GM19395 (cell line): ENCODE measurements around the gene OR7A5.
"Not testable (repeated sequence)": the region's sequence is repeated elsewhere in the genome, so short reads cannot be mapped to it uniquely, and the experiment has no call there.

Experiments
- ATAC-seq: cut with Tn5 transposase; IDR thresholded peaks from one replicate; pipeline ENCODE4 v1.9.1; 2021; ENCODE audit warnings: mild to moderate bottlenecking, moderate library complexity; ENCODE audit not compliant: unreplicated experiment

Gene OR7A5

GRCh38 chr19:14835011-14835410, at the start of gene OR7A5, which contains the start of gene OR7C1:
Gene OR7A5 (minus strand): TSS chr19:14835185. CDS start chr19:14828241, 6,944 bp downstream.
Gene OR7C1 (minus strand): TSS chr19:14835185. CDS start chr19:14800136, 35,049 bp downstream.
- no peak for ATAC-seq

GRCh38 chr19:14871619-14872230, 36.7 kb upstream of the OR7A5 start:
- no peak for ATAC-seq

GRCh38 chr19:14868497-14868896, 33.5 kb upstream of the OR7A5 start:
- no peak for ATAC-seq

GRCh38 chr19:14848822-14849221, 13.8 kb upstream of the OR7A5 start, which contains the start of gene OR7A10:
Gene OR7A10 (minus strand): TSS chr19:14848922. CDS start chr19:14841877, 7,045 bp downstream.
- ATAC-seq: no peak

- ATAC-seq: no peak
Observed at GRCh38 chr19:14843578-14843977, 8.6 kb upstream of the OR7A5 start.

DNA sequence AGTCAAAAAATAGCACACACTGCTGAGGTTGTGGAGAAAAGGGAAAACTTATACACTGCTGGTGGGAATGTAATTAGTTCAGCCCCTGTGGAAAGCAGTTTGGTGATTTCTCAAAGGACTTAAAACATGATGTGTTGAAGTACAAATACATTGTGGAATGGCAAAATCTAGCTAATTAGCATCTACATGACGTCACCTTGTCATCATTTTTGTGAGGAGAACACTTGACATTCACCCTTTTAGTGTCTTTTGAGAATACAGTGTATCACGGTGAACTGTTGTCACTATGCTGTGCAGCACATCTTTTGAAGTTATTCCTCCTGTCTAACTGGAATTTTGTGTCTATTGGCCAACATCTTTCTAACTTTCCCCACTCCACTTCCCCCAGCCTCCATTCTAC, 8.2 kb upstream of the OR7A5 start:
- ATAC-seq: no peak

- no peak for ATAC-seq
Observed at GRCh38 chr19:14840206-14840605, 5.2 kb upstream of the OR7A5 start.

DNA sequence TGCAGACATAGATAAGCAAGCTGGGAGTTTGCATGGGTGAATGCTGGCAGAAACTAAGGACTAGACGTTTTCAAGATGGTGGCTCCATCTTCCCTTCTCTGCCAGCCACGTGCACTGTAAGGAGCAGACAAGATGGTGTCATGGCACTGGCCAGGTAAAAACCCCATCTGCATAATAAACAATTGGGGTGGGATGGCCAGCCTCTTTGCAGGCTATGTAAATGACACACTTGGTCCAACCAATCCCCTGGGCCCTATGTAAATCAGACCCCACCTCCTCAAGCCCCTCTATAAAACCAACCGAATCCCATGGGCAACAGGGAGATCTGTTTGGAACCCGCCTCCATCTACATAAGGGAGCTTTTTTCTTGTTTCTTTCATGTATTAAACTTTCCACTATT, 2.4 kb upstream of the OR7A5 start:
- no peak for ATAC-seq

GRCh38 chr19:14830702-14831101, 4.3 kb downstream of the OR7A5 start:
- ATAC-seq: no peak

DNA sequence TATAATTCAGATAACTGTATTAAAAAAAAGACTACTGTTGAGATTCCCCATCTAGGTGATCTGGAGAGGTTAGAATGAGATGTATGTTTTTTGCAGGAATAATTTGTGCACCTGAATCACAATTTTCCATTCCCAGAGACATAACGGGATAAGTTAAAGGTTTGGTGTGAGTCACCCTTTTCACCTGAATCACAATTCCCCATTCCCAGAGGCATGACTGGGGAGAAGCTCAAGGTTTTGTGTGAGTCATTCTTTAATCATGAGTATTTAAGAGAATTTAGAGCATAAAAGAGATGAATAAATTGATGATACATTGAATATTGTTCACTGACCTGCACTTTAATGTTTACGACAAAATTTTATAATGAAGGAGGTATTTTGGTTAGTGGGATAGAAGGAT, 9.0 kb downstream of the OR7A5 start:
- ATAC-seq: no peak

GRCh38 chr19:14821937-14822336, 13.0 kb downstream of the OR7A5 start:
- ATAC-seq: no peak

- no peak for ATAC-seq
Observed at GRCh38 chr19:14818588-14818987, 16.4 kb downstream of the OR7A5 start.

DNA sequence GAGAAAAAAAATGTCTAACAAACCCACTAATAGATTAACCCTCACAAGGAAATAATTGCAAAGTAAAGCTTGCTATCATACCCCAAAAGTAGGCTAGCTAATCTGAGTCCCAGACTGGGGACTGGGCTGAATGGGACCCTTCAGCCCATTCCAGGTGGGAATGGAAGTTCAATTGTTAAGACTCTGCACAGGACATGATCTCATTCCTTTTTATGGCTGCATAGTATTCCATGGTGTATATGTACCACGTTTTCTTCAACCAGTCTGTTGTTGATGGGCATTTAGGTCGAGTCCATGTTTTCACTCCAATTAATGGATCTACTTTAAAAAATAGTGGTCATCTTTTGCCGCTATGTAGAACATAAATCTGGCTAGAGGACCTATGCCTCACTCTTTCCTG, 17.9 kb downstream of the OR7A5 start:
- ATAC-seq: no peak

DNA sequence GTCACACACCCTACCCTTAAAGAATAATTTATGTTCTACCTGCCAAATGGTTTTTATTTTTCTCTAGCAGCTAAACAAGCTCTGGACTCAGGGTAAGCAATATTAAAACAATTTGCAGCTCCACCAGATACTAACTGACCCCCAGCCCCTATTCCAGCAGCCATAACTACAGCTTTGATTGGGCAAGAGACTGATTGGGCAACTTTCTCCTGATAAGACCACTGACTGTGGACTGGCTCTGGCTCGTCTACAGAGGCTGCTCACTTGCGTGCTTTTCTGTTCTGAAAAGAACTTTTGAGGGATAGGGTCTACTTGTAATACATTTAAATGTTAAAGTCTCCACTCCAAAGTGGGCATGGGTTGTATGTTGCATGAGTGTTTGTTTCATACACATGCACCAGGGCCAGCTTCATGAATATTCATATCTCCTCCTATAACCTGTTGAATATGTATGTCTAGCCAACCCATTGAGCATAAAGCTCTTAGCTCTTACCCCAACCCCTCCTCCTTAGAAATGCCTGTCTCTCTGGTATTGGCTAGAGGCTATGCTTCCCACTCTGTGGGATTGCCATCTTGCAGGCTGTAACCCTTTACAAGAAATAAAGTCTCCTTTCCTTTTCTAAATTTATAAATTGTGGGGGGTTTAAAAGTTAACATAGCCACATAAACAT, 19.9 kb downstream of the OR7A5 start:
- ATAC-seq: no peak

DNA sequence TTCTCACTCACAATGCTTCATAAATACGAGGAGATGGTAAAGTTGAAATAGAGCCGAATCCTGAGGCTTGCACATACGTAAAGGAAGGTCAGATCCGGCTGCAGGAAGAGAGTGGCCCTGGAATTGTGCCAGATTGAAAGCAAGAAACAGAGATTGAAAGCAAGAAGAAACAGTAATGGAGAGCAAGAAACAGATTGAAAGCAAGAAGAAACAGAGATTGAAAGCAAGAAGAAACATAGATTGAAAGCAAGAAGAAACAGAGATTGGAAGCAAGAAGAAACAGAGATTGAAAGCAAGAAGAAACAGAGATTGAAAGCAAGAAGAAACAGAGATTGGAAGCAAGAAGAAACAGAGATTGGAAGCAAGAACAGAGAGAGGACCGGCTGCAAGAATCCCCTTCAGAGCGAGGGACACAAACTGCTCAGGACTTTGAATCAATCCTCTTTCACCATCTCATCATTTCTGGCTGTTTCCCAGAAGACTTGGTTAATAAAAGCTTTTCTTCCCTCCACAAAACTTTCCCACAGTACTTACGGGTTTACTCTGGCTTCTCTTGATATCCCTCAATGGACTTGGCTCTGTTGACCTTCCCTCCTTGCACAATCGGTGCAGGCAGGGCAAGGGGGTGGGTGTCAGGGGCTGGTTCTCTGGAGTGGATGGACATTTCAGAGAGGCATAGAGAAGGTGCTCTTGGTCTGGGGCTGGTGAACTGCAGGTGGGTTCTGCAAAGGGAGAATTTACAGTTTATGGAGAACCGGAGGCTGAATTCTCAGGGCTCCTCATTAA, 25.5 kb downstream of the OR7A5 start:
- ATAC-seq: no peak

DNA sequence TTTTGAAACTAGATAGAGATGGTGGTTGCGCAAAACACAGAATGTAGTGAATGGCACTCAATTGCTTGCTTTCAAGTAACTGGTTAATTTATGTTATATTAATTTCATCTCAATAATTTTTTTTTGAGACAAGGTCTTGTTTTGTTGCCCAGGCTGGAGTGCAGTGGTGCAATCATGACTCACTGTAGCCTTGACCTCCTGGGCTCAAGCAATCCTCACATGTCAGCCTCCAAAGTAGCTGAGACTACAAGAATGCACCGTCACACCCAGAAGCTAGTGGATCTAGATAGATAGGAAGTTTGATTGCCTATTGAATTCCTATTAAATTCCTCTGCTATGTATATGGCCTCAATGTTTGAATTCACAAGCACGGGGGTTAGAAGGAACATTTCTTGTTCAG, 30.2 kb downstream of the OR7A5 start:
- no peak for ATAC-seq

DNA sequence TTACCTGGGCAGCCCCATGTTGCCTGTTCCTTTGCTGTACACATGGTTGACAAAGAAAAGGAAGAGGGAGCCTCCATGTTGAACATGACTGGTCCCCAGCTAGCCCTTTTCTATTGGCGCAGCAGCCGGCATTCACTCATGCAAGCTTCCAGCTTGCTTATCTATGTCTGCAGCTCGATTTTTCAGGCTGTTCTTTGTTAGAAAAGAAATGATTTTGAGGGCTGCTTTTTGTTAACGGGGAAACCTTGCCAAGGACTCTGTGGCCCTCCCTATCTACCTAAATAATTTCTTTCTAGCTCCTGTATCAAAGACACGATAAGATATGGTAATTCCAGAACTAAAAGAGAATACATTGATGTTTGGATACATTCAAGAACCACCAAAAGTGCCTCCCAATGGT, 36.2 kb downstream of the OR7A5 start:
- ATAC-seq: no peak

DNA sequence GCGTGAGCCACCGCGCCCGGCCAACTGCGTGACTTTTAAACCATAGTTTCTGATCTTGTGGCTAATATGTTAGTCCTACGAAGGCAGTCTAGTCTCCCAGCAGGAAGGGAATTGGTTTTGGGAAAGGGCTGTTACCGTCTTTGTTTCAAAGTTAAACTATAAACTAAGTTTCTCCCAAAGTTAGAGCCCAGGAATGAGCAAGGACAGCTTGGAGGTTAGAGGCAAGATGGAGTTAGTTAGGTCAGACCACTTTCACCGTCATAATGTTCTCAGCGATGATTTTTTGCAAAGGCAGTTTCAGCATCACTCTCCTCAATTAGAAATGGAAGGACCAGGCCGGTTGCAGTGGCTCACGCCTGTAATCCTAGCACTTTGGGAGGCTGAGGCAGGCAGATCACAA, 39.0 kb downstream of the OR7A5 start:
- ATAC-seq: no peak

DNA sequence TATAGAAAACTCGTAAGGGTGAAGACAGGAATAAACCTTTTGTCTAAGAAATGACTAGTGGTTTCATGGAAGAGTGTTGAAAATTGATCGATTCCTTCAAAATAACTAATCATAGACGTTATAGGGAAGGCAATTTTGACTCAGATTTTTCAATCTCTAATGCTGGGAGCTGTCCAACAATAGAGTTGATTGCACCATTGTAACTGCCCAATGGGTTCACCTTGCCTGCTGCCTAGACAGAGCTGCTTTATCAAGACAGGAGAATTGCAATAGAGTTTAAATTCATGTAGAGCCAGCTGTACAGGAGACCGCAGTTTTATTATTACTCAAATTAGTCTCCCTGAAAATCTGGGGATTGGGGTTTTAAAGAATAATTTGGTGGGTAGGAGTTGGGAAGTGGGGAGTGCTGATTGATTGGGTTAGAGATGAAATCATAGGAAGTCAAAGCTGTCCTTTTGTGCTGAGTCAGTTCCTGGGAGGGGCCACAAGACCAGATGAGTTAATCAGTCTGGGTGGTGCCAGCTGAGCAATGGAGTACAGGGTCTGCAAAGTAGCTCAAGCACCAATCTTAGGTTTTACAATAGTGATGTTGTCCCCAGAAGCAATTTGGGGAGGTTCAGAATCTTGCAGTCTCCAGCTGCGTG, 39.8 kb downstream of the OR7A5 start:
- ATAC-seq: no peak

- ATAC-seq: not testable (repeated sequence)
Observed at GRCh38 chr19:14792250-14792649, 42.7 kb downstream of the OR7A5 start.

GRCh38 chr19:14786421-14786851, 48.5 kb downstream of the OR7A5 start:
- ATAC-seq: no peak
